RWPE1 (cell line): ENCODE data around the gene SIM2.

Source experiments
- CTCF ChIA-PET: fragments of 350-600 bp; sonication (Branson Sonifier 250); formaldehyde crosslinking; extraction: SDS; loops from one replicate; lab custom pipeline; 2021; lab: Yijun Ruan, JAX
- POLR2A ChIA-PET: fragments of 400-600 bp; formaldehyde crosslinking; extraction: SDS; loops from one replicate; lab custom pipeline; 2020; ENCODE audit warnings: antibody characterized with exemption; ENCODE audit not compliant: low non-redundant PET; lab: Yijun Ruan, JAX
- DNase-seq: peaks from one replicate; pipeline ENCODE4 v3.0.0; 2012; ENCODE audit warnings: low spot score
- H3K27ac ChIP-seq: fragments of 450-650 bp; 2 replicates; pipeline ENCODE4 v1.5.1; 2017
- TF ChIP-seq, protein P1 (sequence below): fragments of 450-650 bp; conservative IDR thresholded peaks from 2 replicates; pipeline ENCODE4 v1.5.1; 2017; ENCODE audit warnings: low read depth, mild to moderate bottlenecking

Gene SIM2

DNA sequence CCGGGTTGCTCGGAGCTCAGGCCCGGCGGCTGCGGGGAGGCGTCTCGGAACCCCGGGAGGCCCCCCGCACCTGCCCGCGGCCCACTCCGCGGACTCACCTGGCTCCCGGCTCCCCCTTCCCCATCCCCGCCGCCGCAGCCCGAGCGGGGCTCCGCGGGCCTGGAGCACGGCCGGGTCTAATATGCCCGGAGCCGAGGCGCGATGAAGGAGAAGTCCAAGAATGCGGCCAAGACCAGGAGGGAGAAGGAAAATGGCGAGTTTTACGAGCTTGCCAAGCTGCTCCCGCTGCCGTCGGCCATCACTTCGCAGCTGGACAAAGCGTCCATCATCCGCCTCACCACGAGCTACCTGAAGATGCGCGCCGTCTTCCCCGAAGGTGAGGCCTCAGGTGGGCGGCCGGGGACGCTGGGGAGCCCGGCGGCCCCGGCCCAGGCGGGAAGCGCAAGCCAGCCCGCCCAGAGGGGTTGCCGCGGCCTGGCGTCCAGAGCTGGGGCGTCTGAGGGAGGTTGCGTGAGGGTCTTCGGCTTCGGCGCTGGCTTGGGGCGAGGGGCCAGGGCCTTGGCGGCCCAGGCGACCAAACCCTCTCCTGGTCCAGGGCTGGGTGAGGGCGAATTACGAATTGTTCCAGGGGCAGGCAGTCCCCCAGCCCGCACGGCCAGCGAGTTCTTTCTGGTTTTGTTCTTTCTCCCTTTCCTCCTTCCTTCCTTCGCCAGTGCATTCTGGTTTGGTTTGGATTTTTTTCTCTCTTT is 805 bp downstream of the SIM2 start:
- TF ChIP-seq, protein P1, sequence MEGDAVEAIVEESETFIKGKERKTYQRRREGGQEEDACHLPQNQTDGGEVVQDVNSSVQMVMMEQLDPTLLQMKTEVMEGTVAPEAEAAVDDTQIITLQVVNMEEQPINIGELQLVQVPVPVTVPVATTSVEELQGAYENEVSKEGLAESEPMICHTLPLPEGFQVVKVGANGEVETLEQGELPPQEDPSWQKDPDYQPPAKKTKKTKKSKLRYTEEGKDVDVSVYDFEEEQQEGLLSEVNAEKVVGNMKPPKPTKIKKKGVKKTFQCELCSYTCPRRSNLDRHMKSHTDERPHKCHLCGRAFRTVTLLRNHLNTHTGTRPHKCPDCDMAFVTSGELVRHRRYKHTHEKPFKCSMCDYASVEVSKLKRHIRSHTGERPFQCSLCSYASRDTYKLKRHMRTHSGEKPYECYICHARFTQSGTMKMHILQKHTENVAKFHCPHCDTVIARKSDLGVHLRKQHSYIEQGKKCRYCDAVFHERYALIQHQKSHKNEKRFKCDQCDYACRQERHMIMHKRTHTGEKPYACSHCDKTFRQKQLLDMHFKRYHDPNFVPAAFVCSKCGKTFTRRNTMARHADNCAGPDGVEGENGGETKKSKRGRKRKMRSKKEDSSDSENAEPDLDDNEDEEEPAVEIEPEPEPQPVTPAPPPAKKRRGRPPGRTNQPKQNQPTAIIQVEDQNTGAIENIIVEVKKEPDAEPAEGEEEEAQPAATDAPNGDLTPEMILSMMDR = no peak
- CTCF ChIA-PET = interaction anchor here (0.9 kb wide), 1 partner anchor 10 kb away, joined by 3 read pairs; no protein-coding TSS in a partner anchor
- peak overlapping the region; percentile 94 for H3K27ac ChIP-seq
- DNase-seq = no peak
- POLR2A ChIA-PET = no interaction called here

DNA sequence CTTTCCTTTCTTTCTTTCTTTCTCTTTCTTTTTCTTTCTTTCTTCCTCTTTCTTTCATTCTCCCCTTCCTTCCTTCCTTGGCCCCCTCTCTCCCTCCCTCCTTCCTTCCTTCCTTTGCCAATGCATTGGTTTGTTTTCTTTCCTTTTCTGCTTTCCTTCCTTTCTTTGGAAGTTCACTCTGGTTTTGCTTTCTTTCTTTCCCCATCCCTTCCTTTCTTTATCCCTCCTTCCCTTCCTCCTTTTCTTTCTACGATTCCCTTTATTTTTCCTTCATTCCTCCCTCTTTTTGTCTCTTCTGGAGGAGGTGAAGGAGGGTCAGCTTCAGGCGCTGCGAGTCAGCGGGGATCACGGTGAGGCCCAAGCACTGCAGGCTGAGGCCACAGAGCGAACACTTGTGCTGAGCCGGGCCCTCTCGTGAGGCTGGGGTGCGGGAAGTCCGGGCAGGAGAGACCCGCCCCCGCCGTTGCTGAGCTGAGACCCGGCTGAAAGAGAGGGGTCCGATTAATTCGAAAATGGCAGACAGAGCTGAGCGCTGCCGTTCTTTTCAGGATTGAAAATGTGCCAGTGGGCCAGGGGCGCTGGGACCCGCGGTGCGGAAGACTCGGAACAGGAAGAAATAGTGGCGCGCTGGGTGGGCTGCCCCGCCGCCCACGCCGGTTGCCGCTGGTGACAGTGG is 1.5 kb downstream of the SIM2 start:
- no peak for DNase-seq
- ChIA-PET CTCF (interaction anchor here (0.5 to 0.9 kb wide), 2 partner anchors 9 to 15 kb away, joined by 3 to 6 read pairs; no protein-coding TSS in a partner anchor), POLR2A (no interaction called here)
- TF ChIP-seq, protein P1 = no peak
- peak overlapping the region; percentile 94 for H3K27ac ChIP-seq

GRCh38 chr21:36700971-36701755 is 2.2 kb downstream of the SIM2 start:
- no peak for DNase-seq
- ChIA-PET CTCF (interaction anchor here (0.5 to 0.7 kb wide), 2 partner anchors 14 to 70 kb away, joined by 5 to 6 read pairs; no protein-coding TSS in a partner anchor), POLR2A (no interaction called here)
- TF ChIP-seq, protein P1 = no peak
- H3K27ac ChIP-seq = peak overlapping the region; percentile 94

DNA sequence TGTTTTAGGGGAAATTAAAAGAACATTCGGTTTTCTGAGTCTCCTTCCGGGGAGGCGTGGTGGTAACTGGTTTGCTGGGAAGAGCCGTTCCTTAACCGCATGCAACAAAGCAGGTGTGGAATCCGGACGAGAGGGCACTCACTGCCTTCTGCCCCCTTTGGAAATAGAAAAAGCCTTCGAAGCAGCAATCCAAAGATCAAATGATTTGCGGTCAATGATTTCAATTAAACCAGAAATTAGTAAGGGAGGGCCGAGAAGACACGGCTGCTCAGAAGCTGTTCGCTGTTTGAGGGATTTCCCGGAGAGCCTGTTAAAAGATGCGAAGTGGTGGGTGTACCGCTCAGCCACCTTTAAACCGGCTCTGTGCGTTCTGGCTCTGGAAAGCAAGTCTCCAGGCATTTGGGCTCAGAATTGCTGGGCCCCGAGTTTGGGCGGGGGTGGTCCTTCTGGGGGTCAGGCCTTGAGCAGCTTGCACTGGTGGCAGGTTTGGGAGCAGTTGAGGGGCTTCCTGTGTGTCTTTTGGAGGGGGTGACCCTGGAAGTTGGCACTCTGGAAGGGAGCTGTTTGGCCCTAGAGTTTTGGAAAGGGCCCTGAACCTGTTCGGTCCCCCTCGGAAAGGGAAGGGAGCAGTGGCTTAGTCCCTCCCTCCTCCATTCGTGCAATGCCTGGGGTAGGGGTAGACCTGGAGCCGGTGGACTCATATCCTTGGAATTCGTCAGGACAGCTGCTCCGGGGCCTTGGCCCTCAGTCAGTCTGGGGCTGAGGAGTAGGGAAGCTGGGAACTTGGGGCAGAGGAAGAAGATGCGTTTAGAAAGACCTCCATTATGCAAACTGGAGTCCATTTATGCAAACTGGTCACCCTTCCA is 3.1 kb downstream of the SIM2 start:
- ChIA-PET POLR2A (interaction anchor here (0.6 kb wide), 1 partner anchor 234 kb away, joined by 3 read pairs; no protein-coding TSS in a partner anchor), CTCF (interaction anchor here (0.7 kb wide), 1 partner anchor 71 kb away, joined by 5 read pairs; no protein-coding TSS in a partner anchor)
- peak; percentile 61 for DNase-seq
- TF ChIP-seq, protein P1 = no peak
- H3K27ac ChIP-seq = peak overlapping the region; percentile 94

GRCh38 chr21:36702622-36702968 is 3.7 kb downstream of the SIM2 start:
- POLR2A ChIA-PET = interaction anchor here (0.6 kb wide), 1 partner anchor 233 kb away, joined by 3 read pairs; no protein-coding TSS in a partner anchor
- TF ChIP-seq, protein P1 = no peak
- CTCF ChIA-PET = no interaction called here
- H3K27ac ChIP-seq = peak overlapping the region; percentile 94
- no peak for DNase-seq
